HG03064 (cell line): ENCODE measurements around the gene ZSCAN26.

ENCODE experiments used
- ATAC-seq: cut with Tn5 transposase; IDR thresholded peaks from one replicate; pipeline ENCODE4 v1.9.1; 2021; ENCODE audit warnings: low read depth; ENCODE audit not compliant: unreplicated experiment

The ZSCAN26 gene

DNA sequence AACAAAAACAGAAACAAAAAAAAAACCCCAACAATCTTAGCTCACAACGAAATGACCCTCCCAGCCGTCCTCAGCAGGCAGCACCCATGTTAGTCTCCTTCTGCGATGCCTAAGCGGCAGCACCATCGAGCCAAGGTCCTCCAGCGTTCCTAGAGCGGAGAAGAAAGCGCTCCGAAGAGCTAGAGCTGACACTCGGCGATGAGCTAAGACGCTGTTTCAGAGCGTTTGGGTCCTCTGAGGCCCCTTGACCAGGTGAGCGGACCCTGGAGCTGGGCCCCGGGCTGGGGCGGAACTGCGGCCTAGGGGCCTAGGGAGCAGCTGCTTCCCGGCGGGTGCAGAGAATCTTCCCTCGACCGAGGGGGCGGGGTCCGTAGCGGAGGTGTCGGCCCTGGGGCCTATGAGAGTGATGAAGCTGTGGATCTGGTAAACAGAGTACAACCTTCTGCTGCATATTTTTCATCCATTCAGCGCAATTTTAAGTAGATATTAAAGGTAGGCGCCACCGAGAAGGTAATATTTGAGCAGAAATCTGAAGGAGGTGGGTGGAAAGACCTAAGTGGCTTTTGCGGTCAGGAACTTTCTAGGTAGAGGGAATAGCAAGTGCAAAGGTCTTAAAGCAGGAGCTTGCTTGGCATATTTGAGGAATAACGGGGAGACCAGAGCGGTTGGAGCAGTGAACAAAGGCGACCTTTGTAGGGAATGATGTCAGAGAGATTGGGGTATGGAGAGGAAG, at the start of gene ZSCAN26:
ZSCAN26 (plus strand) TSS at position 182 of the 733 bp plus-strand sequence. CDS start 4,777 bp downstream, outside the sequence.
- peak; percentile 89 for ATAC-seq

GRCh38 chr6:28217890-28218289, 49.1 kb upstream of the ZSCAN26 start:
- ATAC-seq: no peak

DNA sequence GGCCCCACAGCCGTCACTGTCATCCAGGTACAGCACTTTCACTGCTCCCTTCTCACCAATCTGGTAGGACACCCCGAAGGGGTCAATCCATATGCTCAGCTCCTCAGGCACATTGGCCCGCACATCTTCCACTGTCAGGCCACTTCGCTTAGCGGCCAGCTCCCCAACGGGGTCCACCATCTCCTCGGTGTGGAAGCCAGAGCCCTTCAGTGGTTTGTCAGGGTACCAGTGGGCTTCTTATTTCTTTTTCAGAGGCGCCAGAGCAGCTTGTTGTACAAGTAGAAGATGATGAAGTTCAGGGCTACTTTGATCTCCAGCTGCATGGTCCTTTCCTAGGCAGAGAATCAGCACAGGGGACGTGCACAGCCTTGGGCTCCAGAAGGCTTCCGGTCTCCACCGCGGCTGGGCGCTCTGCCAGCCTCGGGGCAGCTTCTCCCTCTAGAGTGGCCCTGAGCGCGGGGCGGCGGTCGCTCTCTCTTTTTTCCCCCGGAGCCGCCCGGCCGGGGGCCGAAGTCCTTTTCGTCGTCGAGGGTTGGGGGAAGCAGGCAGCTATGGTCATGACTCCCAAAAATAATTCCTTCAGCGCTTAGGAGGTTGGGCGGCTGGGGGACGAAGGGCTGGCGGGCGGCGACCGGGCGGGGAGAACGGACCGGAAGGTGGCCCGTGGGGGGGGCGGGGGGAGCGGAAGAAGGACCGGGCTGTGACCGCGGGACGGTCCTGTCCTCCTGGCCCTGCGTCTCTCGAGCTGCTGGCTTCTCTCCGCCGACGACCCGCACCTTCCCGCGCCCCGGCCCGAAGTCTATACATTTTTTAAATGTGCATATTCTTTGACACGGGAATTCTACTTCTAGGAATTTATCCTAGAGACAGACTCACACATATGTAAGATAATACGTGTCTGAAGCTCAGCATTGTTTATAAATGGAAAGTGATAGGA, 48.4 kb upstream of the ZSCAN26 start:
- ATAC-seq: peak; percentile 79

- no peak for ATAC-seq
Measured at GRCh38 chr6:28220257-28221133, 46.4 kb upstream of the ZSCAN26 start.

DNA sequence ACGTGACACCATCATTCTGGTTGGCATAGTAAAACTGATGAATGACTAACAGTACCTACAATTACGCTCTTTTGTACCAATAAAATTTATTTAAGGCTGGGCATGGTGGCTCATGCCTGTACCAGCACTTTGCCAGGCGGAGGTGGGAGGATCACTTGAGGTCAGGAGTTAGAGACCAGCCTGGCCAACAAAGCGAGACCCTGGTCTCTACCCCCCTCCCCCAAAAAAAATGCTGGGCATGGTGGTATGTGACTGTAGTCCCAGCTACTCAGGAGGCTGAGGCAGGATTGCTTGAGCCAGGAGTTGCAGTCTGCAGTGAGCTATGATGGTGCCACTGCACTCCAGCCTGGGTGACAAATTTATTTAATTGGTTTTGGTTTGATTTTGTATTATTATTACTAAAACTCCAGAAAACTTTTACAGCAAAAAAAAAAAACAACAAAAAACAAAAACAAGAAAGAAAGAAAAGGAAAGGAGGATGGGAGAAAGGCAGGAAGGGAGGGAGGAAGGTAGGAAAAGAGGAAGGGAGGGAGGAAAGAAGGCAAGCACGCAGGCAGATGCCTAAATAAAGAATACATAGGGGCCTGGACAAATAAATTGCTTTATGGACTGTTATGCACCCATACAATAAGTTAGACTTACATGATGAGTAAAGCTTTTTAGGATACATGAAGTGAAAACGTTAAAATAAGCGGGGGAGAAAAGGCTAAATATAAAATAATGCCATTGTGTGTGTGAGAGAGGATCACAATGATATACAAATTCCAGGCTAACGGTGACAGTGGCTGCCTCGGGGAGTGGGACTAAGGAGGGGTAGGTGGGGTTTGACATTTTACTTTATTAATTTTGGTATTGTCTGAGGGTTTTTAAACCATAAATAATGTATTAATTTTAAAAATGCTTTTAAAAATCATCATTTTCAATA, 42.5 kb upstream of the ZSCAN26 start:
- ATAC-seq: no peak

GRCh38 chr6:28225056-28225834, 41.7 kb upstream of the ZSCAN26 start, which contains the start of gene ZSCAN9:
Gene ZSCAN9 (plus strand): TSS chr6:28225275. CDS start chr6:28227085, 1,810 bp downstream.
- peak; percentile 62 for ATAC-seq

DNA sequence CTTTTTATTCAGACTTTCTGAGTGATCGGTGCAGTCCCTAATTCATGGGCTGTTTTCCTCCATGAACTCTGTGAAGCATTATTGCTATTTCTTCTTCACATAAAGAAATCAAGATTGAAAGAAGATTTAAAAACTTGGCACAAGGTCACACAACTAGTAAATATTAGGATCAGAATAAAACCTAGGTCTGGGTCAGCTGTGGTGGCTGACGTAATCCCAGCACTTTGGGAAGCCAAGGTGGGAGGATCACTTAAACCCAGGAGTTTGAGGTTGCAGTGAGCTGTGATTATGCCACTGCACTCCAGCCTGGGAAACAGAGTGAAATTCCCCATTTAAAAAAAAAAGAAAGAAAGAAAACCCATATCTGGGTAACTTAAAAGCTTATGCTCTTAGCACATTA, 40.5 kb upstream of the ZSCAN26 start:
- ATAC-seq: no peak

GRCh38 chr6:28232785-28233184, 34.2 kb upstream of the ZSCAN26 start:
- no peak for ATAC-seq

DNA sequence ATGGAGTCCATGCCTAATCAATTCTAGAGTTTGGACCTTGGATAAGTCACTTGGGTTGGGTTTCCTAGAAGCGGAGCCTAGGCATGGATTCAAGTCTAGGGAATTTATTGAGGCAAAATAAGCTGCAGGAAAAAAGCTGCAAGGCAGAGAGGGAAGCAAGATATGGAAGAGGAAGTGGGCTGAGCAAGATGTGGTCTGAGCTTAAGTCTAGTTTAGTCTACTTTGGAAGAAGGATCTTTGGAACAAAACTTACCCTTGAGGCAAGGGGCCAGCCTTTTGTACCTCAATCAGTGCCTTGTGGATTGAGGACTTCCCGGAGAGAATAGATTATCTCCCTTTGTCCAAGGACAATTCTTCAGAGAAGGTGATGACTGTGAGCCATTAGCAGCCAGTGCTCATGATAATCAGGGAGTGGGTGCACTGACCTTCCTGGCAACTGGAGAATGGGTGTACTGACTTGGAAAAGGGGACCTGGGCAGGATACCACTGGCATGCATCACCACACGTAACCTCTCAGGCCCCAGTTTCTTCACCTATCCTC, 31.0 kb upstream of the ZSCAN26 start:
- no peak for ATAC-seq

- no peak for ATAC-seq
Measured at GRCh38 chr6:28239636-28240035, 27.3 kb upstream of the ZSCAN26 start.

- ATAC-seq: no peak
Measured at GRCh38 chr6:28240471-28240870, 26.5 kb upstream of the ZSCAN26 start.

GRCh38 chr6:28243946-28244345, 23.0 kb upstream of the ZSCAN26 start:
- no peak for ATAC-seq

- ATAC-seq: no peak
Measured at GRCh38 chr6:28245206-28245941, 21.6 kb upstream of the ZSCAN26 start.

GRCh38 chr6:28248916-28249315, 18.0 kb upstream of the ZSCAN26 start:
- ATAC-seq: no peak

GRCh38 chr6:28250747-28251146, 16.2 kb upstream of the ZSCAN26 start:
- ATAC-seq: no peak

- peak; percentile 36 for ATAC-seq
Measured at GRCh38 chr6:28251661-28252008, 15.3 kb upstream of the ZSCAN26 start.

DNA sequence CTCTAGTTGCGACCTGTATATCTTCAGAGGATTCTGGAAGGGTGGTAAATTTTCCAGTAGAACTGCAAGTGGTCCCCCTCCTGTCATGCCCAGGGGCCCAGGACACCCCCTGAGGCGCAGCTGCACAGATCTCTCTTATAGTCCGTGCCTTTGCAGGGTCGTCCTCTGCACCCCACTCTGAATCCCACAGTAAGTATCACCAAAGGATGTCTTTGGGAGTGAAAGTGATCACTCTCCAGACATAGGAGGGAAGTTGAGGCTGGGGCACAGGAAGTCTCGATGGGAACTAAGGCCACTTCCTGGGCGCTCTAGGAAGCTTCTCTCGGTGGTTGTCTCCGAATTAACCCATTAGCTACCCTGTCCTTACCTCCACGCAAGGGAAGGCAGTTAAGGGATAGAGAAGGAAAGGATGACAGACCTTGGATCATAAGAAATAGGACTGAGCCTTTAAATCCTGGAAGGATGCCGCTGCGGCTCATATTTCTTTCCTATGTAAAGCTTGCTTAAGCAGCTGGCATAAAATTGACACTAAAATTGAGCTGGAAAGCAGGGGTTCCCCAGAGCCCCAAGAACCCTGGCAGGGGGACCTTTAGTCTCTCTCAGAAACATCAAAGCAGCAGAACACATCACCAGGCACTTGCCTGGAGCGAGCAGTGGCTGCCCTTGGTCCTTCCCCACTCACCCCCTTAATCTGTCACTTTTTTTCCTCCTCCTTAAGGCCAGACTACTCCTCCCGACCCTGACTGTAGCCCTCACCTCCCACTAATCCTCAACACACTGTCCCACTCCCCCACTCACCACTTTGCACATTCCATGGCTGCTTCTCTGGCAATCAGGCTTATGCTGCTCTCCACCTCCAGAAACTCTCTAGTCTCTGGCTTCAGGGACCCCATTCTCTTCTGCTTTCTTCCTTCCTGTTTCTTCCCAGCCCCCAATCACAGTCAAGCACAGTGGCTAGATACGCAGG, 14.7 kb upstream of the ZSCAN26 start, which contains the start of gene ZKSCAN4:
ZKSCAN4 (minus strand) TSS at position 261 of the 967 bp plus-strand sequence. CDS start 289 bp downstream, outside the sequence.
- ATAC-seq: peak; percentile 77
